H1 (cell line): ENCODE measurements around the gene HLTF. TPM values are rescaled to one million over a fixed set of nuclear protein-coding genes. Genes with fewer than 3 reads are reported as not detected.

Experiments
- CTCF ChIA-PET: fragments of 300-600 bp; sonication (Branson Sonifier 250); formaldehyde crosslinking; loops from one replicate; lab custom pipeline; 2021; ENCODE audit not compliant: partially characterized antibody; lab: Charles Lee
- POLR2A ChIA-PET: fragments of 300-600 bp; sonication (Branson Sonifier 250); formaldehyde crosslinking; loops from one replicate; lab custom pipeline; 2021; ENCODE audit warnings: inconsistent platforms; ENCODE audit not compliant: partially characterized antibody; lab: Charles Lee
- DNase-seq, 2 experiments: peaks; one replicate each; pipeline versions ENCODE4 v3.0.0 to v3.0.0-alpha.2; 2010 to 2022; ENCODE audit warnings: low spot score in 2 of 2, low read depth in 1 of 2, mixed read lengths in 1 of 2
- FAIRE-seq: peaks from 2 replicates; lab custom pipeline; 2011; peaks lifted over from hg19 to GRCh38; lab: Jason Lieb, UNC
- H2AFZ ChIP-seq: 2 replicates; pipeline ENCODE4 v1.8.1; 2012; ENCODE audit warnings: low read length, inconsistent platforms
- H2AK5ac ChIP-seq: 2 replicates; pipeline ENCODE4 v1.6.1; 2013; ENCODE audit warnings: low read depth, low read length
- H2BK120ac ChIP-seq: replicated peaks from 2 replicates; pipeline ENCODE3; 2013; ENCODE audit warnings: low read depth, low read length, inconsistent platforms
- H2BK12ac ChIP-seq: 2 replicates; pipeline ENCODE4 v1.6.1; 2013; ENCODE audit warnings: low read depth, low read length
- H2BK15ac ChIP-seq: 2 replicates; pipeline ENCODE4 v1.6.1; 2013; ENCODE audit warnings: low read length
- H2BK20ac ChIP-seq: 2 replicates; pipeline ENCODE4 v1.6.1; 2013; ENCODE audit warnings: low read length
- H2BK5ac ChIP-seq: 2 replicates; pipeline ENCODE4 v1.6.1; 2013; ENCODE audit warnings: low read depth, low read length
- H3K14ac ChIP-seq: 2 replicates; pipeline ENCODE4 v1.6.1; 2013; ENCODE audit warnings: inconsistent platforms; ENCODE audit not compliant: insufficient read length
- H3K18ac ChIP-seq: 2 replicates; pipeline ENCODE4 v1.6.1; 2013; ENCODE audit warnings: low read length; ENCODE audit errors: extremely low read depth
- H3K23ac ChIP-seq: 2 replicates; pipeline ENCODE4 v1.6.1; 2013; ENCODE audit warnings: inconsistent platforms; ENCODE audit not compliant: insufficient read length
- H3K23me2 ChIP-seq: 2 replicates; pipeline ENCODE4 v1.6.1; 2013; ENCODE audit warnings: low read depth, low read length
- H3K27ac ChIP-seq: 2 replicates; pipeline ENCODE4 v1.6.1; 2011; ENCODE audit warnings: low read depth, low read length, inconsistent platforms
- H3K27me3 ChIP-seq, 4 experiments: replicated peaks in 1 of 4; 1 replicate in 1 of 4; 2 replicates in 3 of 4; pipeline versions ENCODE4 v1.6.1 to v1.8.1; 2011 to 2013; ENCODE audit warnings: low read length in 3 of 4, mild to moderate bottlenecking in 3 of 4, inconsistent platforms in 2 of 4, mixed read lengths in 2 of 4, moderate library complexity in 1 of 4; ENCODE audit not compliant: control insufficient read depth in 3 of 4, insufficient read depth in 3 of 4; ENCODE audit errors: extremely low read depth in 1 of 4
- H3K36me3 ChIP-seq, 4 experiments: 2 replicates each; pipeline versions ENCODE4 v1.6.1 to v1.8.1; 2011 to 2013; ENCODE audit warnings: mild to moderate bottlenecking in 4 of 4, low read length in 3 of 4, moderate library complexity in 2 of 4, control low read depth in 1 of 4, inconsistent platforms in 1 of 4; ENCODE audit not compliant: insufficient read depth in 4 of 4, control insufficient read depth in 2 of 4
- H3K4ac ChIP-seq: replicated peaks from 2 replicates; pipeline ENCODE3; 2013; ENCODE audit warnings: low read length, low read depth, mixed read lengths, inconsistent platforms; ENCODE audit not compliant: insufficient read length
- H3K4me1 ChIP-seq, 4 experiments: replicated peaks in 1 of 4; 1 replicate in 1 of 4; 2 replicates in 3 of 4; pipeline versions ENCODE4 v1.6.1 to v1.8.1; 2011 to 2013; ENCODE audit warnings: low read length in 3 of 4, inconsistent platforms in 2 of 4, mixed read lengths in 1 of 4; ENCODE audit not compliant: insufficient read depth in 4 of 4, control insufficient read depth in 3 of 4
- H3K4me2 ChIP-seq, 2 experiments: 2 replicates each; pipeline versions ENCODE4 v1.6.1 to v1.8.1; 2011 to 2013; ENCODE audit warnings: low read depth in 2 of 2, low read length in 2 of 2, control low read depth in 1 of 2, inconsistent platforms in 1 of 2, mild to moderate bottlenecking in 1 of 2; ENCODE audit not compliant: insufficient read depth in 1 of 2
- H3K4me3 ChIP-seq, 4 experiments: fragments of 200-600, 300-600 bp in 1 of 4; sonication (generic), shearing (Covaris generic), sonication (Bioruptor Twin) in 1 of 4; 2 replicates each; pipeline versions ENCODE4 v1.5.1 to v1.8.1; 2011 to 2016; ENCODE audit warnings: low read length in 4 of 4, low read depth in 3 of 4, control low read depth in 2 of 4, inconsistent platforms in 2 of 4, mild to moderate bottlenecking in 2 of 4, mixed read lengths in 1 of 4, moderate library complexity in 1 of 4; ENCODE audit not compliant: insufficient read depth in 2 of 4; ENCODE audit errors: extremely low read depth in 1 of 4
- H3K56ac ChIP-seq: replicated peaks from 2 replicates; pipeline ENCODE3; 2013; ENCODE audit warnings: low read depth, mild to moderate bottlenecking, mixed read lengths, low read length, inconsistent platforms; ENCODE audit not compliant: insufficient read length
- H3K79me1 ChIP-seq: 2 replicates; pipeline ENCODE4 v1.6.1; 2013; ENCODE audit warnings: low read depth, low read length, control low read depth
- H3K79me2 ChIP-seq, 2 experiments: 2 replicates each; pipeline versions ENCODE4 v1.6.1 to v1.8.1; 2012 to 2013; ENCODE audit warnings: low read length in 2 of 2, mild to moderate bottlenecking in 2 of 2, inconsistent platforms in 1 of 2; ENCODE audit not compliant: insufficient read depth in 2 of 2, control insufficient read depth in 1 of 2
- H3K9ac ChIP-seq, 4 experiments: replicated peaks in 1 of 4; 1 replicate in 1 of 4; 2 replicates in 3 of 4; pipeline versions ENCODE4 v1.6.1 to v1.8.1; 2011 to 2013; ENCODE audit warnings: low read depth in 3 of 4, low read length in 3 of 4, control low read depth in 2 of 4, mild to moderate bottlenecking in 2 of 4, moderate library complexity in 2 of 4, inconsistent platforms in 1 of 4; ENCODE audit errors: extremely low read depth in 1 of 4
- H3K9me3 ChIP-seq, 2 experiments: 2 replicates each; pipeline versions ENCODE4 v1.6.1 to v1.8.1; 2012 to 2013; ENCODE audit warnings: mild to moderate bottlenecking in 2 of 2, moderate library complexity in 2 of 2, control low read depth in 1 of 2, inconsistent platforms in 1 of 2, low read depth in 1 of 2, low read length in 1 of 2, mixed read lengths in 1 of 2; ENCODE audit not compliant: insufficient read depth in 2 of 2
- H4K20me1 ChIP-seq, 2 experiments: replicated peaks in 1 of 2; 2 replicates each; pipeline versions ENCODE3 to v1.8.1; 2011 to 2013; ENCODE audit warnings: inconsistent platforms in 2 of 2, low read length in 2 of 2, mild to moderate bottlenecking in 1 of 2; ENCODE audit not compliant: insufficient read depth in 2 of 2, control insufficient read depth in 1 of 2
- H4K5ac ChIP-seq: 2 replicates; pipeline ENCODE4 v1.6.1; 2013; ENCODE audit warnings: low read length, low read depth, mixed read lengths, inconsistent platforms; ENCODE audit not compliant: insufficient read length
- H4K8ac ChIP-seq: 2 replicates; pipeline ENCODE4 v1.8.0; 2013; ENCODE audit warnings: mild to moderate bottlenecking, moderate library complexity, low read length, inconsistent platforms; ENCODE audit not compliant: insufficient read depth; ENCODE audit errors: extremely low read depth
- H4K91ac ChIP-seq: replicated peaks from 2 replicates; pipeline ENCODE3; 2013; ENCODE audit warnings: low read length, mixed read lengths, inconsistent platforms; ENCODE audit not compliant: insufficient read length
- CTBP2 ChIP-seq: IDR thresholded peaks from 2 replicates; pipeline ENCODE4 v1.7.0; 2011; ENCODE audit warnings: borderline replicate concordance, mild to moderate bottlenecking, moderate library complexity, mixed read lengths, low read length; ENCODE audit not compliant: insufficient read depth, insufficient read length
- RXRA ChIP-seq: IDR thresholded peaks from 2 replicates; pipeline ENCODE4 v1.6.1; 2011; ENCODE audit warnings: low read depth, mild to moderate bottlenecking, low read length, moderate library complexity; ENCODE audit not compliant: insufficient read depth
- WGBS, 2 experiments: shearing (Covaris generic) in 1 of 2; methylation state at CpG; one replicate each; pipeline versions ENCODE4 v1.1.6 to v1.1.7; 2013 to 2015; ENCODE audit warnings: low lambda C conversion rate in 2 of 2, mixed read lengths in 2 of 2, inconsistent platforms in 1 of 2, low coverage in 1 of 2, missing lambda C conversion rate in 1 of 2; ENCODE audit not compliant: insufficient replicate concordance in 2 of 2, insufficient coverage in 1 of 2, insufficient read length in 1 of 2; ENCODE audit errors: extremely low coverage in 1 of 2, missing lambda C conversion rate in 1 of 2; 5-methylcytosine and 5-hydroxymethylcytosine counted together
- polyA plus RNA-seq, 7 experiments: library from polyadenylated mRNA; depleted of rRNA in 3 of 7; stranded (reverse) in 5 of 7; unstranded in 2 of 7; fragments of >200 nt in 5 of 7; fragments of 200-250 nt in 2 of 7; gene quantifications; 1 replicate in 5 of 7; 2 replicates in 1 of 7; 4 replicates in 1 of 7; pipeline versions ENCODE4 v1.2.1 to v1.2.3, GENCODE V29; 2011 to 2013; ENCODE audit warnings: missing spikeins in 2 of 7, mixed read lengths in 2 of 7
- total RNA-seq: library from RNA; stranded (reverse); fragmentation: NEBNext Ultra II Directional; extraction: Animal tissue kit (Norgen Biotek cat#: 25700); gene quantifications from 2 replicates; pipeline ENCODE4 v1.2.1, GENCODE V29; 2021

HLTF gene
- total and polyA plus RNA-seq, 2 of the 8 experiments (the other 6 are each of a cell fraction or from before 2014, with no cell fraction given) = 18.1 to 60.3 TPM

DNA sequence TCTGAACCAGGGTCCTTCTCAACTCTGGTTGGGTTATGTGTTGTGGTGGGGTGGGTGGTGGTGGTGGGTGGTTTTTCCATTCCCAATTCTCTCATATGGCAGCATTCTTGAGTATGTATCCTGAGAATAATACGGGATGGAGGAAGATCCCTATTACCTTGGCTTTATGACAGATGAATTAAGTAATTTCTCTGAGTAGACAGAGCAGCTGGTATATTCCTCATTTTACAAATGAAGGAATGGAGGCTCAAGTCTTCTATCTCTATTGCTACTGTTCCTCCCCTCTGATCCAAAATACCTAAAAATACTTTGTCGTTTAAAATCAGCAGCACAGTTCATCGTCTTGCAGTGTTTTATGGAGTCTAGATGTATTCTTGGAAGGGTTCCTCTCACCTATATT lies 84.6 kb downstream of the HLTF start:
- Histone ChIP-seq H4K91ac (no peak overlapping the region), H2AK5ac (no peak overlapping the region), H3K18ac (no peak overlapping the region), H3K23me2 (no peaks in the 10 kb centered on the region), H3K79me2 (no peaks in the 10 kb centered on the region), H3K4me1 (peaks cover 0 to 14% (median 3%) of the 10 kb centered on the region in 4 experiments; a peak in 2 of 7 replicates), H3K4me2 (no peak overlapping the region), H3K9ac (no peak overlapping the region), H3K27me3 (no peaks in the 10 kb centered on the region), H2BK120ac (no peak overlapping the region), H2BK15ac (no peak overlapping the region), H3K4me3 (no peak overlapping the region), H3K27ac (no peak overlapping the region), H3K4ac (no peak overlapping the region), H3K14ac (no peak overlapping the region), H2AFZ (no peak overlapping the region), H3K79me1 (no peaks in the 10 kb centered on the region), H4K5ac (no peak overlapping the region), H3K36me3 (peaks cover 0 to under 1% (median 0%) of the 10 kb centered on the region in 4 experiments; a peak in 1 of 8 replicates), H3K9me3 (no peaks in the 10 kb centered on the region), H4K8ac (no peak overlapping the region), H3K23ac (no peak overlapping the region), H2BK5ac (no peak overlapping the region), H2BK12ac (no peak overlapping the region), H2BK20ac (no peak overlapping the region), H3K56ac (no peak overlapping the region), H4K20me1 (no peaks in the 10 kb centered on the region)
- ChIA-PET POLR2A (interaction anchor here (0.5 to 1.6 kb wide), 2 partner anchors 10 to 13 kb away, joined by 3 to 7 read pairs; partner anchors contain the start of gene GYG1), CTCF (interaction anchor here (1.1 to 2.0 kb wide), 5 partner anchors 9 to 48 kb away, joined by 3 to 7 read pairs (median 3); no protein-coding TSS in a partner anchor)
- 87% methylated on average over 3 of the region's 3 CpGs; no CpG with 5 or more reads in 1 of the 2 experiments for WGBS, 2 experiments
- DNase-seq = no peak
- no peak for FAIRE-seq
- TF ChIP-seq RXRA = no peak
- TF ChIP-seq CTBP2 = no peak
